GM13977 (cell line): ENCODE data around the gene CPNE4.

Experiments
- DNase-seq: peaks from one replicate; pipeline ENCODE4 v3.0.0; 2012; ENCODE audit warnings: low spot score
- CTCF ChIP-seq: IDR thresholded peaks from 2 replicates; pipeline ENCODE4 v1.5.1; 2012; ENCODE audit warnings: mild to moderate bottlenecking, control low read depth; ENCODE audit not compliant: insufficient read depth; ENCODE audit errors: extremely low read depth, missing control alignments
- in situ Hi-C: fragments of 300-500 bp; cut with MboI; formaldehyde crosslinking; loops from one replicate; pipeline ENCODE4 v1.12.0; 2022; ENCODE audit warnings: low sequenced_read_pairs, low pct_unique_long_range_greater_than_20kb, mixed read lengths, inconsistent platforms; ENCODE audit not compliant: unreplicated experiment

CPNE4 gene

GRCh38 chr3:131778526-131778925 is 256.3 kb downstream of the CPNE4 start:
- in situ Hi-C loops, result no loop called here
- no peak for TF ChIP-seq CTCF

GRCh38 chr3:131775650-131776049 is 259.2 kb downstream of the CPNE4 start:
- DNase-seq, result no peak
- in situ Hi-C loops, result no loop called here
- no peak for TF ChIP-seq CTCF

More at GRCh38 chr3:131778526-131778925, 256.3 kb downstream of the CPNE4 start:
- no peak for DNase-seq

- no peak for DNase-seq
- TF ChIP-seq CTCF, result no peak
- in situ Hi-C loops, result no loop called here
Observed at GRCh38 chr3:131772269-131773026, 262.4 kb downstream of the CPNE4 start.

- no peak for TF ChIP-seq CTCF
- in situ Hi-C loops, result no loop called here
- no peak for DNase-seq
Observed at GRCh38 chr3:131762981-131763564, 271.7 kb downstream of the CPNE4 start.

- DNase-seq, result no peak
- in situ Hi-C loops, result no loop called here
- TF ChIP-seq CTCF, result no peak
Observed at GRCh38 chr3:131756405-131756804, 278.4 kb downstream of the CPNE4 start.

- TF ChIP-seq CTCF, result no peak
- in situ Hi-C loops, result no loop called here
- DNase-seq, result no peak
Observed at GRCh38 chr3:131755380-131755779, 279.4 kb downstream of the CPNE4 start.

GRCh38 chr3:131750256-131750655 is 284.6 kb downstream of the CPNE4 start:
- in situ Hi-C loops, result no loop called here
- no peak for DNase-seq
- TF ChIP-seq CTCF, result no peak
